Measurements from ENCODE around the gene SHANK2.

The SHANK2 gene

DNA sequence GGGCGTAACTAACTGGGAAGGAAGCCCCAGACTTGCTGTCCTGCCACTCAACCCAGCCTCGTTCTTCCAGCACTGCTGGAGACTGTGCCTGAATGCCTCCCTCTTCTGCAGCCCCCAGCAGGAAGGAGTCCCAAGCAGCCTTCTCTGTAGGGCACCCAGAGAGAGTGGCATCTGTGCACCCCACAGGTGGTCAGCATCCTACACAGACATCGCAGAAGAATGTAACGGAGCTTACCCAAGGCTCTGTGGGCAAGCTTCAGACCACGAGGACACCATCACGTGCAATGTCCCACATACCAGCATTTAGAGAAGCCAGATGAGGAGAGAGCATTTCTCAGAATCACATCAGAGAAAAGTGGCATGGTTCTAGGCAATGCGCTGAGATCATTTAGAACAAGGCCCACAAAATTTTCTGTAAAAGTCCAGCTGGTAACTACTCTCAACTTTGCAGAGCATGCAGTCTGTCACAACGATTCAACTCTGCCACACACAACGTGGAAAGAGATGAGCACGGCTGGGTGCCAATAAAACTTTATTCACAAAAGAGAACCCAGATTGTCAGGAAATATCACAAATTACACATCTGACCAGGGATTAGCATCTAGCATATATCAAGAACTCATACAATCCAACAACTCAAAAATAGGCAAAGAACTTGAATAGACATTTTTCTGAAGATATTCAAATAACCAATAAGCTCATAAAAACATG, 33.4 kb downstream of the SHANK2 start:
- Histone ChIP-seq H3K9me3 (no peaks in the 10 kb centered on the region), H3K4me1 (ENCODE audit: control insufficient read depth in 1 of 2, insufficient read depth in 1 of 2, low read depth in 1 of 2, low read length in 1 of 2) (no peaks in the 10 kb centered on the region), H3K27ac (no peak overlapping the region), H3K4me3 (ENCODE audit: low read depth in 1 of 2, low read length in 1 of 2) (no peak overlapping the region), H3K27me3 (no peaks in the 10 kb centered on the region), H3K36me3 (no peaks in the 10 kb centered on the region)
- TF ChIP-seq, protein P1, sequence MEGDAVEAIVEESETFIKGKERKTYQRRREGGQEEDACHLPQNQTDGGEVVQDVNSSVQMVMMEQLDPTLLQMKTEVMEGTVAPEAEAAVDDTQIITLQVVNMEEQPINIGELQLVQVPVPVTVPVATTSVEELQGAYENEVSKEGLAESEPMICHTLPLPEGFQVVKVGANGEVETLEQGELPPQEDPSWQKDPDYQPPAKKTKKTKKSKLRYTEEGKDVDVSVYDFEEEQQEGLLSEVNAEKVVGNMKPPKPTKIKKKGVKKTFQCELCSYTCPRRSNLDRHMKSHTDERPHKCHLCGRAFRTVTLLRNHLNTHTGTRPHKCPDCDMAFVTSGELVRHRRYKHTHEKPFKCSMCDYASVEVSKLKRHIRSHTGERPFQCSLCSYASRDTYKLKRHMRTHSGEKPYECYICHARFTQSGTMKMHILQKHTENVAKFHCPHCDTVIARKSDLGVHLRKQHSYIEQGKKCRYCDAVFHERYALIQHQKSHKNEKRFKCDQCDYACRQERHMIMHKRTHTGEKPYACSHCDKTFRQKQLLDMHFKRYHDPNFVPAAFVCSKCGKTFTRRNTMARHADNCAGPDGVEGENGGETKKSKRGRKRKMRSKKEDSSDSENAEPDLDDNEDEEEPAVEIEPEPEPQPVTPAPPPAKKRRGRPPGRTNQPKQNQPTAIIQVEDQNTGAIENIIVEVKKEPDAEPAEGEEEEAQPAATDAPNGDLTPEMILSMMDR (IDR thresholded peaks at IDR 0.05): no peak

DNA sequence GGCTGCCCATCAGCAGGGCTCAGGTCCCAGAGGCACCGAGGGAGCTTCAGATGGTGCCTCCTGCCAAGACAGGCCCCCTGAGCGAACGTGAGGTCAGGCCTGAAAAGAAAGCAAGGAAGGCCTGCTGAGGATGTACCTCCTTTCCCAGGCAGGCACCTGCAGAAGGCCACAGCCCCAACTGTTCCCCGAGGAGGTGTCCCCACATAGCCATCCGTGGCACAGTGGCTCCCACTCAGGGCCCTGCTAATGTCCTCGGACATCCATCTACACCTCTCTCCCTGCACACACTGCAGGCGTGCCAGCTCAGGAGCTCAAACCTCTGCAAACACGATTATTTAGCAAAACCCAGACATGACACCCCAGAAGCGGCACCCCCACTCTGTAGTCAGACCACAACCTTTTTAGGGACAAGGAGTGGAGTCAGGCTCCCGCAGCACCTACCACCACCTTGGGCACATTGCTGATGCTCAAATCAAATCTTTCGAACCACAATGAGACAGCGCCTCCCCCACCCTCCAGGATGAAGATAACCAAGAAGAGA, 36.9 kb downstream of the SHANK2 start:
- Histone ChIP-seq H3K27me3 (no peaks in the 10 kb centered on the region), H3K9me3 (no peaks in the 10 kb centered on the region), H3K36me3 (no peaks in the 10 kb centered on the region), H3K4me3 (ENCODE audit: low read depth in 1 of 2, low read length in 1 of 2) (no peak overlapping the region), H3K27ac (no peak overlapping the region), H3K4me1 (ENCODE audit: control insufficient read depth in 1 of 2, insufficient read depth in 1 of 2, low read depth in 1 of 2, low read length in 1 of 2) (no peaks in the 10 kb centered on the region)
- TF ChIP-seq, protein P1 (IDR thresholded peaks at IDR 0.05): no peak

DNA sequence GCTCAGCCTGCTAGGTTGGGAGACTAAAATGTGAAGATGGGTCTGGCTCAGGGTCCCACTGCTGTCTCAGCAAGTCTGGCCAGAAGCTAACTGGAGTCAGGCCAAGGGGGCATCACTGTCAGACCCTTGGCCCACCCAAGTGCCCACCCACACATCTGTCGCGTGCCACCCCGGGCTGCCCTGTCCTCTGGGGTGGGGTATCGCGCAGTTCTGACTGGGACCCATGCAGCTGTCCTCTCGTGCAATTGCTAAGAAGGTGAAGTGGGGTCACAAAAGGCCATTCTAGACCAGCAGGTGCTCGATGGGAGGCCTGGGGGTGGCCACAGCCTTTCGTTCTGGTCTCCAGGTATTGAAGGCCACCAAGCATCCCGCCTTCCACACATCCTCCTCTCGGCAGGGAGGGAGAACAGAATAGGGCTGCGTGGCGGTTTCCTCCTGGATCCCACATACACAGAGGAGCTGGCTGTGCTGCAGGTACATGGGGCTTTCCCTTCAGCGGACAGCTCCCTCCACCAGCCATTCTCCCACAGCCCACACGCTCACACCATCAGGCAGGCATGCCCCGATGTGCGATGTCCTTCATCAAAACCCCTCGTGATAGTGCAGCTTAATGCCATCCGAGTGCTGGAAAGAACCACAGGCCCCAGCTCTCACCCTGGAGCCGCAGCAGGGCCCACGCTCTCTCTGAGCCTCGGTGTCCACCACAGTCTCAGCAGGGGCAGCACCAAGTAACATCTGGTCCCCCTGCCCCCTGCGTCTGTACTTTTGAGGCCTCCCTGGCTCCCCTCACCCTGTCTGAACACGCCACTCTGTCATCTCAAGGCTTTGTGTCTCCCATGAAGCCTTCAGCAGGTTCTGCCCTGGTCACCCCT, 37.6 kb downstream of the SHANK2 start:
- no peaks in the 10 kb centered on the region for H3K4me1 ChIP-seq (ENCODE audit: control insufficient read depth in 1 of 2, insufficient read depth in 1 of 2, low read depth in 1 of 2, low read length in 1 of 2)
- H3K4me3 ChIP-seq (ENCODE audit: low read depth in 1 of 2, low read length in 1 of 2): no peak overlapping the region
- no peaks in the 10 kb centered on the region for H3K9me3 ChIP-seq
- H3K27me3 ChIP-seq: no peaks in the 10 kb centered on the region
- TF ChIP-seq, protein P1 (IDR thresholded peaks at IDR 0.05): no peak
- no peaks in the 10 kb centered on the region for H3K36me3 ChIP-seq
- H3K27ac ChIP-seq: no peak overlapping the region

DNA sequence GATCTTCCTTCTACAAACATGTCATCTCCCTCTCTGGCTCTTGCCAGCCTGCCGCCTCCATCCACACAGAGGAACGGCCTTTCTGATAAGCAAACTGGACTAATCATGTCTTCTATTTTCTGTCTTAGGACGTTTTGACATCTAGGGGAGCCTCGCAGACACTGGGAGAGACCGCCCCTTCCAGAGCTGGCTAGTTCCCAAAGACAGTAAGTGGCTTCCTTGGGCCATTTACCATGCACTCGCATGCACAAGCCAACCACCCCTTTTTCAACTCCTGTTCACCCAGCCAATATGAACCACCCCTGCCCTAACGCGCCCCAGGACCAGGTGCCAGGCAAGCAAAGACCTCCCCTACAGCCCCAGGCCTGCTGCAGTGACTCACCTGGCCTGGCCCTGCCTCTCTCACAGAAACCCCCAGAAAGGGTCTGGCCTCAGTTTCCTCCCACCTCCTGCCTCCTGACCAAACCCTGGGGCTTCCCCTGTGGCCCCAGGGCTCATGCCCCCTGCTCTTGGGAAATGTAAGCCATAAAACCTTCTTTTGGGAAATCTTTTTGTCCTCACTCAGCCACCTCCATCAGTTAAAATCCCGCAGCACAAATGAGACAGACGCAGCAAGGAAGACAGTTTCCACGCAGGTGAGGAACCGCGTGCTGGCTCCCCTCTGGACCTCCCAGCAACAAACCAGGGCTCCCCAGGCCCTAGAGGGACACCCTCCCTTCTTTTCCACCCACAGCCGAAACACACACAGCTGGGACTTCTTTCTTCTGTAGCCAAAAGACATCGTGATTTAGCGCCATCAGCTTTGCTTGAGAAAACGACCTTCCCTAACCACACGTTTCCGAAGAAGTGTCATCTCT, 38.5 kb downstream of the SHANK2 start:
- H3K36me3 ChIP-seq: no peaks in the 10 kb centered on the region
- no peak overlapping the region for H3K4me3 ChIP-seq (ENCODE audit: low read depth in 1 of 2, low read length in 1 of 2)
- TF ChIP-seq, protein P1 (IDR thresholded peaks at IDR 0.05): no peak
- no peaks in the 10 kb centered on the region for H3K4me1 ChIP-seq (ENCODE audit: control insufficient read depth in 1 of 2, insufficient read depth in 1 of 2, low read depth in 1 of 2, low read length in 1 of 2)
- no peaks in the 10 kb centered on the region for H3K27me3 ChIP-seq
- no peak overlapping the region for H3K27ac ChIP-seq
- H3K9me3 ChIP-seq: no peaks in the 10 kb centered on the region

DNA sequence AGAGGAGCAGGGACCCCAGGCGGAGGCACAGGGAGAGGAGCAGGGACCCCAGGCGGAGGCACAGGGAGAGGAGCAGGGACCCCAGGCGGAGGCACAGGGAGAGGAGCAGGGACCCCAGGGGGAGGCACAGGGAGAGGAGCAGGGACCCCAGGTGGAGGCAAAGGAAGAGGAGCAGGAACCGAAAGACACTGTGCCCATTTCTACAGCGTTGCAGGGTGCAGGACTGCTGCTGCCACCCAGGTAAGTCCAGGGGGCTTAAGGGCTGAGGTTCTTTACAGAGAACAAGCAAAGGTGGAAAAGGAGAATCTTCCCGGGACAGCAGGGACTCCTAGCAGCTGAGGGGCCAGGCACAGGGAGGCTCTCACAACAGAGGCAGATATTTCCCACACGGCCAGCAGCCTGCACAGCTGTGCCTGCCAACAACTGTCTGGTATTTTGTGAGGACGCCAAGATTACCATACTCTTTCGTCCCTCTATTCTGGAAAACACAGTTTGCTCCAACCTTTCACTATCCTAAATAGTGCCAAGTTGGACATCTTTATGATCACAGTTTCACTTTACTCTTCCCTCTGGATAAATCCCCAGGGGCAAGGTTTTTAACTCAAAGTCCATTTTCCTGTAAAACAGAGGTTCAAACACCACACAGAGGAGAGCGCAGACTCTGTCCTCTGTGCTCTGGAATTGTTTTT, 39.4 kb downstream of the SHANK2 start:
- H3K4me1 ChIP-seq (ENCODE audit: control insufficient read depth in 1 of 2, insufficient read depth in 1 of 2, low read depth in 1 of 2, low read length in 1 of 2): no peaks in the 10 kb centered on the region
- H3K9me3 ChIP-seq: no peaks in the 10 kb centered on the region
- H3K36me3 ChIP-seq: no peaks in the 10 kb centered on the region
- no peak overlapping the region for H3K4me3 ChIP-seq (ENCODE audit: low read depth in 1 of 2, low read length in 1 of 2)
- H3K27me3 ChIP-seq: no peaks in the 10 kb centered on the region
- H3K27ac ChIP-seq: no peak overlapping the region
- TF ChIP-seq, protein P1 (IDR thresholded peaks at IDR 0.05): no peak

Measured in neutrophil (primary cell).